GM12892 (cell line): Measurements from ENCODE around the gene ADM5.

ENCODE experiments used
- POLR2A ChIP-seq: IDR thresholded peaks from 2 replicates; pipeline ENCODE4 v1.6.1; 2011; ENCODE audit warnings: low read depth, low read length, control low read depth
- POLR2AphosphoS5 ChIP-seq: IDR thresholded peaks from 2 replicates; pipeline ENCODE4 v1.6.1; 2011; ENCODE audit warnings: low read depth, low read length, control low read depth
- TAF1 ChIP-seq: IDR thresholded peaks from 2 replicates; pipeline ENCODE4 v1.6.1; 2011; ENCODE audit warnings: low read depth, mild to moderate bottlenecking, control low read depth, low read length, borderline replicate concordance

DNA sequence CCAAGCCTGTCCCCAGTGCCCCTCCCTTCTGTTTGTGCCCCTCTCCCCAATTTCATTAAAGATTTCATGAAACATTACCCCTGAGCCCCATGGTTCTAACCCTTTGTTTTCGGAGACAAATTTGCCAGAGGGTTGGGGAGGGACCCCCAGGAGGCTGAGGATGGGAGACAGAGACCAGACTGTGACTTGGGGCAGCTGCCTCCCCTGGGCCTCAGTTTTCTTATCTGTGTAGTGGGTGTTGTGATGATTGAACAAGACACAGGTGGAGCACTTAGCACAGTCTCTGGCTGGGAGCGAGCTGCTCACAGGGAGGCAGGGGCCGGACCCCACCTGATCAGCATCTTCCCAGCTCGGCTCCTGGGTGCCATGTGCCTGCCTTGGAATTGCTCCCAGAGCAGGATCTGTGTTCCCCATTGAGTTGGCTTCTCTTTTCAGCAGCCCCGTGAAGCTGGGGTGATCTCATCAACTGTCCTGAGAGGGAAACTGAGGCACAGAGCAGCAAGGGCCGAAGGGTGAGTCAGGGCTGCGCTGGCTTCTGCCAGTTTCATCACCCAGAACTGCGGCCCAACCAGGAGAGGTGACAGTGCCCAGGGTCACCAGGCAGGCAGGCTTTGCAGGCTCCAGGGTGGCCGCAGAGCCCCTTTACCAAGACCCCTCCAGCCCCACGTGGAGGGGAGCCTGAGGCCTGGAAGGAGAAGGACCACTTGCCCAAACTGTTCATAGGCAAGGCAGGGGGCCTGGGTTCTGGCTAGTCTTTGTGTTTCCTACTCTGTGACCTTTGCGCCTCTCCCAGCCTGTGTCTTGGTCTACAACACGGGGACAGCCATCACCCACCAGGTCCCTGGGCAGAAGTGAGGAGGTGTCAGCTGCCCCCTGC, 30.6 kb upstream of the ADM5 start:
- TF ChIP-seq TAF1, result no peak
- peak; percentile 13; the same call in 1 of the 2 replicates for TF ChIP-seq POLR2A
- TF ChIP-seq POLR2AphosphoS5, result no peak
